Epithelial cell of esophagus (primary cell): ENCODE data around the gene CTNND1.

Source experiments
- DNase-seq: peaks from one replicate; pipeline ENCODE4 v3.0.0; 2010; ENCODE audit warnings: low read depth
- H3K4me3 ChIP-seq: 2 replicates; pipeline ENCODE4 v1.5.1; 2011; ENCODE audit warnings: mild to moderate bottlenecking, low read length, control low read depth
- TF ChIP-seq, protein P1 (sequence below): IDR thresholded peaks from 2 replicates; pipeline ENCODE4 v1.5.1; 2011; ENCODE audit warnings: low read depth, mild to moderate bottlenecking, low read length, control low read depth, inconsistent platforms; ENCODE audit not compliant: insufficient read depth; ENCODE audit errors: missing control alignments

Gene CTNND1

DNA sequence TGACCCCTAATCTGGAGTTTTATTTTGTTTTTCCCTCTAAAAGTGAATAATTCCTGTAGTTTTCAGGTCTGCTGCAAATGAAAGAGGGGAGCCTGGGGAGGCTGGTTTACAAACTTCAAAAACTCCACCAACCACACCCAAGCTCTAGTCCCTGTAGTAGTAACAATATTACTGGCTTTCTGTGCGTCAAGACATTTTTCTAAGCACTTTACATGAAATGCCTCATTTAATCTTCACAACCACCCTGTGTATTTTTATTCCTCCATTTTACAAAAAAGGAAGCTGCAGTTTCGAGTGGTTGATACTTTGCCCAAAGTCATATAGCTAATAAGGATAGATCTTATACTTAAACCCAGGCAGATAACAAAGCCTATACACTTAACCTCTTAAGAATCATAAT is 23.5 kb downstream of the CTNND1 start:
- no peak overlapping the region for H3K4me3 ChIP-seq
- no peak for DNase-seq
- TF ChIP-seq, protein P1, sequence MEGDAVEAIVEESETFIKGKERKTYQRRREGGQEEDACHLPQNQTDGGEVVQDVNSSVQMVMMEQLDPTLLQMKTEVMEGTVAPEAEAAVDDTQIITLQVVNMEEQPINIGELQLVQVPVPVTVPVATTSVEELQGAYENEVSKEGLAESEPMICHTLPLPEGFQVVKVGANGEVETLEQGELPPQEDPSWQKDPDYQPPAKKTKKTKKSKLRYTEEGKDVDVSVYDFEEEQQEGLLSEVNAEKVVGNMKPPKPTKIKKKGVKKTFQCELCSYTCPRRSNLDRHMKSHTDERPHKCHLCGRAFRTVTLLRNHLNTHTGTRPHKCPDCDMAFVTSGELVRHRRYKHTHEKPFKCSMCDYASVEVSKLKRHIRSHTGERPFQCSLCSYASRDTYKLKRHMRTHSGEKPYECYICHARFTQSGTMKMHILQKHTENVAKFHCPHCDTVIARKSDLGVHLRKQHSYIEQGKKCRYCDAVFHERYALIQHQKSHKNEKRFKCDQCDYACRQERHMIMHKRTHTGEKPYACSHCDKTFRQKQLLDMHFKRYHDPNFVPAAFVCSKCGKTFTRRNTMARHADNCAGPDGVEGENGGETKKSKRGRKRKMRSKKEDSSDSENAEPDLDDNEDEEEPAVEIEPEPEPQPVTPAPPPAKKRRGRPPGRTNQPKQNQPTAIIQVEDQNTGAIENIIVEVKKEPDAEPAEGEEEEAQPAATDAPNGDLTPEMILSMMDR: no peak

DNA sequence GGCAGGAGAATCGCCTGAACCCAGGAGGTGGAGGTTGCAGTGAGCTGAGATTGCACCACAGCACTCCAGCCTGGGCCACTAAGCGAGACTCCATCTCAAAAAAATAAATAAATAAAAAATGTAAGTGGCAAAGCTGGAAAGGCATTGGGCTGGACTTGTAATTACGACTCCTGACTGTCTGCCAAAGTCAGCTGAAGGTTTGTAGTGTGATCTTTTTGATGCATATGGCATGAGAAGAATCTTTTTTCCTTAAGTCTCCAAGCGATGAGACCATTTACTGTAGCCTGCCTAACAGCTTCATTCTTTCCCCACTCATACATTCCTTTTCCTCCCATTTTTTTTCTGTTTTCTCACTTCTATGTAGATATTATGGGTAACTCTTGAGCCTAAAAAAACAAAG is 24.8 kb downstream of the CTNND1 start:
- no peak overlapping the region for H3K4me3 ChIP-seq
- TF ChIP-seq, protein P1: no peak
- no peak for DNase-seq

GRCh38 chr11:57787006-57787604 is 25.5 kb downstream of the CTNND1 start:
- no peak overlapping the region for H3K4me3 ChIP-seq
- TF ChIP-seq, protein P1: no peak
- peak; percentile 64 for DNase-seq

DNA sequence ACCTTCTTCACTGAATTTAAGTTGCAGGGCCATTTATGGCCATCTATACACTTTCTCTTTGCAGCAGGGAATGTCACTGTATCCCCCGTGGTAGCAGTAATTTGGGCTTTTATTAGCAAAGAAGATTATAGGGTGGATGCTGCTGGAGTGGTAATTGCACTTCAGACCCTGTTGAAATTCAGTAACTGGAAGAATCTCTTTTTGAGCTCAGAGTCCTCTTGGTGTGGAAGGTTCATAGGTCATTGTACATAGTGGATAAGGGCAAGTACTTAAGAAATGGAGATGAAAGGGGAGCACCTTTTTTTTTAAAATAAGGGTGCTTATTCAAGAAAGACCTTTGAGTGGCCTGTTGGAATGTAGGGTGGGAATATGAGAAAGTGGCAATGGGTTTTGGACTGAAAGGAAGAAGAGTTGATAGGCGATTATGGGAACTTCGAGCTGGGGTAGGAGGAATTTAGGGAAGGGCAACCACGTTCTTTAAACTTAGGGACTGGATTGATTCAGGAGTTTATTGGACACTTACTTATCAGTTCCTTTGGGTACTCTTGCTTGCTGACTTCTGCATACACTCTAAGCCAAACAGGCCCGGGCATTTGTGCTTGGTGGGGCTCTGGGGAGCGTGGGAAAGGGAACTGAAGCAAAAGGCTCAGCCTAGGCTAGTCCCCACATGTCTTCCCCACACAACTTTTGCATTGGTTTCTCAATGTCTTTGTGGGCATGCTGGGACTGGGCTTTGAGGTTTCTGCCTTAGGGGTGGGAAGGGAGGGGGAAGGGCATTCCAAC is 26.5 kb downstream of the CTNND1 start:
- no peak overlapping the region for H3K4me3 ChIP-seq
- peak; percentile 99 for DNase-seq
- TF ChIP-seq, protein P1: no peak

GRCh38 chr11:57788703-57789088 is 27.1 kb downstream of the CTNND1 start:
- H3K4me3 ChIP-seq: no peak overlapping the region
- no peak for DNase-seq
- TF ChIP-seq, protein P1: no peak

DNA sequence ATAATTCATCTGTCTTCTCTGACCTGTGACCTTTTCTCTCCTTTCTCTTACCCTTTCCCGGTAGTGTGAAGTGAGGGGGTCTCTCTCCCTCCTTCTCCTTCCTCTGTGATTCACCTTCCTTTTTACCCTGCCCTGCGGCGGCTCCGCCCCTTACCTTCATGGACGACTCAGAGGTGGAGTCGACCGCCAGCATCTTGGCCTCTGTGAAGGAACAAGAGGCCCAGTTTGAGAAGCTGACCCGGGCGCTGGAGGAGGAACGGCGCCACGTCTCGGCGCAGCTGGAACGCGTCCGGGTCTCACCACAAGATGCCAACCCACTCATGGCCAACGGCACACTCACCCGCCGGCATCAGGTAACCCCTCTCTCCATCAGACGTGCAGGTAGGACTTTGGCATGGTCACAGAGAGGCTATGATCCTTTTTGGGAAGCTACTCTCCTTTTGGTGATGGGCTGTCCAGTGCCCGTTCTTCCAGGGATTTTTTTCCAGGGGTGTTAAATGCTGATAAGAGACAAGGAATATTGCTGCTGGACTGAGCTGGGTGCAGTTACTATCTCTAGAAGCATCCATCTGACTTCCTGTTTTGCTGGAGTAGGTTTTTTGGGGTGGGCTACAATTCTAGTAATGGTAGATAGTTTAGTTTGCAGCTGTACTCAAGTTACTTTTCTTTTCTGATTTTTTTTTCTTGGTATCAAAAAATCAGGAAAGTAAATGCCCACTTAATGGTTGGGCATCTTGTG is 29.9 kb downstream of the CTNND1 start:
- H3K4me3 ChIP-seq: no peak overlapping the region
- no peak for DNase-seq
- TF ChIP-seq, protein P1: no peak
